Jurkat, Clone E6-1 (cell line): Measurements from ENCODE around the gene HSPA12A.
"Not testable (repeated sequence)": the region's sequence is repeated elsewhere in the genome, so short reads cannot be mapped to it uniquely, and the experiment has no call there.

Experiments
- DNase-seq: peaks from one replicate; pipeline ENCODE4 v3.0.0-alpha.2; 2011; ENCODE audit warnings: low read depth, low spot score
- H3K4me3 ChIP-seq: 2 replicates; pipeline ENCODE4 v1.5.1; 2011; ENCODE audit warnings: mild to moderate bottlenecking, low read length, control low read depth, moderate library complexity

HSPA12A gene

GRCh38 chr10:116722736-116723427 lies 19.5 kb downstream of the HSPA12A start:
- H3K4me3 ChIP-seq: no peak overlapping the region
- DNase-seq: no peak

GRCh38 chr10:116721547-116722392 lies 20.6 kb downstream of the HSPA12A start:
- no peak for DNase-seq
- H3K4me3 ChIP-seq: no peak overlapping the region

GRCh38 chr10:116720668-116721546 lies 21.5 kb downstream of the HSPA12A start:
- H3K4me3 ChIP-seq: no peak overlapping the region
- no peak for DNase-seq

GRCh38 chr10:116720241-116720643 lies 22.1 kb downstream of the HSPA12A start:
- no peak for DNase-seq

GRCh38 chr10:116719804-116720203 lies 22.6 kb downstream of the HSPA12A start:
- no peak overlapping the region for H3K4me3 ChIP-seq
- DNase-seq: no peak

More at GRCh38 chr10:116720241-116720643, 22.1 kb downstream of the HSPA12A start:
- no peak overlapping the region for H3K4me3 ChIP-seq

GRCh38 chr10:116718058-116718457 lies 24.3 kb downstream of the HSPA12A start:
- no peak overlapping the region for H3K4me3 ChIP-seq
- no peak for DNase-seq

GRCh38 chr10:116716381-116716780 lies 26.0 kb downstream of the HSPA12A start:
- no peak for DNase-seq
- no peak overlapping the region for H3K4me3 ChIP-seq

GRCh38 chr10:116715839-116716377 lies 26.5 kb downstream of the HSPA12A start:
- no peak overlapping the region for H3K4me3 ChIP-seq
- no peak for DNase-seq

GRCh38 chr10:116715341-116715740 lies 27.0 kb downstream of the HSPA12A start:
- no peak overlapping the region for H3K4me3 ChIP-seq
- no peak for DNase-seq

- DNase-seq: no peak
Observed at GRCh38 chr10:116713846-116714245, 28.5 kb downstream of the HSPA12A start.

GRCh38 chr10:116712989-116713543 lies 29.3 kb downstream of the HSPA12A start:
- no peak for DNase-seq

More at GRCh38 chr10:116713846-116714245, 28.5 kb downstream of the HSPA12A start:
- H3K4me3 ChIP-seq: no peak overlapping the region

GRCh38 chr10:116712519-116712918 lies 29.8 kb downstream of the HSPA12A start:
- no peak for DNase-seq
- H3K4me3 ChIP-seq: no peak overlapping the region

More at GRCh38 chr10:116712989-116713543, 29.3 kb downstream of the HSPA12A start:
- H3K4me3 ChIP-seq: no peak overlapping the region

- not testable (repeated sequence) for DNase-seq, H3K4me3 ChIP-seq
Observed at GRCh38 chr10:116711803-116712202, 30.6 kb downstream of the HSPA12A start.

GRCh38 chr10:116710076-116710475 lies 32.3 kb downstream of the HSPA12A start:
- no peak overlapping the region for H3K4me3 ChIP-seq
- no peak for DNase-seq

- DNase-seq: no peak
- H3K4me3 ChIP-seq: no peak overlapping the region
Observed at GRCh38 chr10:116708877-116709276, 33.5 kb downstream of the HSPA12A start.

GRCh38 chr10:116708391-116708821 lies 34.0 kb downstream of the HSPA12A start:
- no peak for DNase-seq
- no peak overlapping the region for H3K4me3 ChIP-seq

GRCh38 chr10:116707981-116708380 lies 34.4 kb downstream of the HSPA12A start:
- no peak for DNase-seq
- H3K4me3 ChIP-seq: no peak overlapping the region

GRCh38 chr10:116706281-116706680 lies 36.1 kb downstream of the HSPA12A start:
- H3K4me3 ChIP-seq: no peak overlapping the region
- DNase-seq: no peak

GRCh38 chr10:116705498-116705897 lies 36.9 kb downstream of the HSPA12A start:
- no peak for DNase-seq
- no peak overlapping the region for H3K4me3 ChIP-seq
